ENCODE results near the gene SHC3.
A peak's percentile ranks its signal among the peaks of the same experiment; 100 is the strongest.

Gene SHC3

GRCh38 chr9:89135591-89136166 lies 42.9 kb downstream of the SHC3 start:
- Histone ChIP-seq H3K27me3 (no peaks in the 10 kb centered on the region), H3K9me3 (replicated peaks in 1 of 11) (peaks cover 35 to 44% (median 40%) of the 10 kb centered on the region in 11 experiments), H3K4me1 (no peaks in the 10 kb centered on the region; a peak in 1 of 20 replicates), H3K4me2 (no peak overlapping the region), H3K9ac (no peak overlapping the region), H3K27ac (no peak overlapping the region), H4K20me1 (no peaks in the 10 kb centered on the region), H3K36me3 (no peaks in the 10 kb centered on the region), H3K4me3 (no peak overlapping the region)
- TF ChIP-seq Cebpa-rat (IDR thresholded peaks at IDR 0.05): peak in 2 of 11 experiments; percentile 17 to 20; a peak in 1 of 22 replicates

GRCh38 chr9:89134709-89135108 lies 43.9 kb downstream of the SHC3 start:
- Histone ChIP-seq H3K36me3 (no peaks in the 10 kb centered on the region), H3K9me3 (replicated peaks in 1 of 11) (peaks cover 35 to 44% (median 40%) of the 10 kb centered on the region in 11 experiments), H3K4me3 (no peak overlapping the region), H3K4me2 (no peak overlapping the region), H3K27me3 (no peaks in the 10 kb centered on the region), H3K4me1 (no peaks in the 10 kb centered on the region; a peak in 1 of 20 replicates), H3K9ac (no peak overlapping the region), H3K27ac (no peak overlapping the region), H4K20me1 (no peaks in the 10 kb centered on the region)
- TF ChIP-seq Cebpa-rat (IDR thresholded peaks at IDR 0.05): no peak

- H3K4me2 ChIP-seq: no peak overlapping the region
- H3K36me3 ChIP-seq: no peaks in the 10 kb centered on the region; a peak in 1 of 22 replicates
- no peak overlapping the region for H3K9ac ChIP-seq
- H3K4me1 ChIP-seq: no peaks in the 10 kb centered on the region
- no peak for TF ChIP-seq Cebpa-rat (IDR thresholded peaks at IDR 0.05)
- peaks cover 13 to 41% (median 27%) of the 10 kb centered on the region in 11 experiments for H3K9me3 ChIP-seq (replicated peaks in 1 of 11)
- no peaks in the 10 kb centered on the region for H3K27me3 ChIP-seq
- H3K27ac ChIP-seq: no peak overlapping the region
- H4K20me1 ChIP-seq: no peaks in the 10 kb centered on the region
- no peak overlapping the region for H3K4me3 ChIP-seq
Measured at GRCh38 chr9:89122949-89123348, 55.7 kb downstream of the SHC3 start.

- no peaks in the 10 kb centered on the region for H4K20me1 ChIP-seq
- H3K9me3 ChIP-seq (replicated peaks in 1 of 11): peaks cover 0 to 19% (median 5%) of the 10 kb centered on the region in 11 experiments; a peak in 4 of 22 replicates
- no peaks in the 10 kb centered on the region for H3K36me3 ChIP-seq
- no peaks in the 10 kb centered on the region for H3K4me1 ChIP-seq
- H3K27ac ChIP-seq: no peak overlapping the region
- no peak overlapping the region for H3K4me3 ChIP-seq
- H3K4me2 ChIP-seq: no peak overlapping the region
- TF ChIP-seq Cebpa-rat (IDR thresholded peaks at IDR 0.05): no peak
- H3K27me3 ChIP-seq: no peaks in the 10 kb centered on the region
- H3K9ac ChIP-seq: no peak overlapping the region
Measured at GRCh38 chr9:89120704-89121103, 57.9 kb downstream of the SHC3 start.

- H3K27me3 ChIP-seq: no peaks in the 10 kb centered on the region
- H3K9ac ChIP-seq: no peak overlapping the region
- no peak overlapping the region for H3K4me2 ChIP-seq
- no peaks in the 10 kb centered on the region for H3K36me3 ChIP-seq
- no peaks in the 10 kb centered on the region for H3K4me1 ChIP-seq
- 0 out of 22 replicates have a peak, but pooled peaks cover 0 to 4% (median 0%) of the 10 kb centered on the region in 11 experiments for H3K9me3 ChIP-seq (replicated peaks in 1 of 11)
- H3K27ac ChIP-seq: no peak overlapping the region
- H3K4me3 ChIP-seq: no peak overlapping the region
- no peaks in the 10 kb centered on the region for H4K20me1 ChIP-seq
- TF ChIP-seq Cebpa-rat (IDR thresholded peaks at IDR 0.05): no peak
Measured at GRCh38 chr9:89116805-89117192, 61.8 kb downstream of the SHC3 start.

- no peaks in the 10 kb centered on the region for H3K4me1 ChIP-seq
- H3K4me2 ChIP-seq: no peak overlapping the region
Measured at GRCh38 chr9:89116064-89116804, 62.4 kb downstream of the SHC3 start.

GRCh38 chr9:89115426-89115825 lies 63.2 kb downstream of the SHC3 start:
- H3K9ac ChIP-seq: no peak overlapping the region
- no peak for TF ChIP-seq Cebpa-rat (IDR thresholded peaks at IDR 0.05)
- H3K36me3 ChIP-seq: no peaks in the 10 kb centered on the region
- no peak overlapping the region for H3K4me2 ChIP-seq
- H3K4me3 ChIP-seq: no peak overlapping the region
- H3K9me3 ChIP-seq (replicated peaks in 1 of 11): 0 out of 22 replicates have a peak, but pooled peaks cover 0 to 4% (median 0%) of the 10 kb centered on the region in 11 experiments
- H4K20me1 ChIP-seq: no peaks in the 10 kb centered on the region
- H3K27me3 ChIP-seq: no peaks in the 10 kb centered on the region
- no peak overlapping the region for H3K27ac ChIP-seq
- no peaks in the 10 kb centered on the region for H3K4me1 ChIP-seq

More at GRCh38 chr9:89116064-89116804, 62.4 kb downstream of the SHC3 start:
- Histone ChIP-seq H3K36me3 (no peaks in the 10 kb centered on the region), H3K27me3 (no peaks in the 10 kb centered on the region), H3K4me3 (no peak overlapping the region), H3K9ac (no peak overlapping the region), H3K9me3 (replicated peaks in 1 of 11) (0 out of 22 replicates have a peak, but pooled peaks cover 0 to 4% (median 0%) of the 10 kb centered on the region in 11 experiments), H3K27ac (no peak overlapping the region), H4K20me1 (no peaks in the 10 kb centered on the region)
- no peak; a peak in 1 of 22 replicates for TF ChIP-seq Cebpa-rat (IDR thresholded peaks at IDR 0.05)

GRCh38 chr9:89114741-89115140 lies 63.9 kb downstream of the SHC3 start:
- no peak overlapping the region for H3K27ac ChIP-seq
- no peak for TF ChIP-seq Cebpa-rat (IDR thresholded peaks at IDR 0.05)
- no peaks in the 10 kb centered on the region for H3K36me3 ChIP-seq
- 0 out of 22 replicates have a peak, but pooled peaks cover 0 to 1% (median 0%) of the 10 kb centered on the region in 11 experiments for H3K9me3 ChIP-seq (replicated peaks in 1 of 11)
- H3K4me2 ChIP-seq: no peak overlapping the region
- H3K27me3 ChIP-seq: no peaks in the 10 kb centered on the region
- no peak overlapping the region for H3K4me3 ChIP-seq
- H3K4me1 ChIP-seq: no peaks in the 10 kb centered on the region
- H4K20me1 ChIP-seq: no peaks in the 10 kb centered on the region
- no peak overlapping the region for H3K9ac ChIP-seq

GRCh38 chr9:89113851-89114250 lies 64.8 kb downstream of the SHC3 start:
- TF ChIP-seq Cebpa-rat (IDR thresholded peaks at IDR 0.05): no peak
- Histone ChIP-seq H3K27ac (no peak overlapping the region), H3K9ac (no peak overlapping the region), H3K4me2 (no peak overlapping the region), H3K36me3 (no peaks in the 10 kb centered on the region), H3K9me3 (replicated peaks in 1 of 11) (no peaks in the 10 kb centered on the region), H3K4me1 (no peaks in the 10 kb centered on the region), H4K20me1 (no peaks in the 10 kb centered on the region), H3K4me3 (no peak overlapping the region), H3K27me3 (no peaks in the 10 kb centered on the region)
